K562 (cell line): ENCODE results near the gene RHEB. TPM values are rescaled to one million over a fixed set of nuclear protein-coding genes. Genes with fewer than 3 reads are reported as not detected.

Experiments
- CREB3L1 ChIP-seq: fragments of 450-650 bp; IDR thresholded peaks from 2 replicates; pipeline ENCODE4 v1.6.1; 2014; ENCODE audit warnings: low read depth, mild to moderate bottlenecking, moderate library complexity, borderline replicate concordance
- CSDE1 ChIP-seq, 2 experiments: fragments of 450-650 bp; IDR thresholded peaks; 2 replicates each; pipeline ENCODE4 v1.6.1; 2016; ENCODE audit warnings: mild to moderate bottlenecking in 1 of 2
- DMBX1 ChIP-seq: fragments of 250-450 bp; sonication (Bioruptor Pico); IDR thresholded peaks from 2 replicates; pipeline ENCODE4 v1.8.0; 2022; ENCODE audit warnings: inconsistent platforms, mild to moderate bottlenecking, moderate library complexity, borderline replicate concordance
- GTF2E2 ChIP-seq: fragments of 200-800 bp; sonication (Bioruptor generic); IDR thresholded peaks from 2 replicates; pipeline ENCODE4 v1.6.1; 2016; ENCODE audit warnings: missing genetic modification characterization, missing compliant biosample characterization
- HMGXB4 ChIP-seq: sonication (generic); formaldehyde crosslinking; IDR thresholded peaks from 2 replicates; pipeline ENCODE4 v1.8.1; 2023; ENCODE audit warnings: mild to moderate bottlenecking, missing genetic modification reagents
- ILF3 ChIP-seq: fragments of 450-650 bp; IDR thresholded peaks from 2 replicates; pipeline ENCODE4 v1.6.1; 2018; ENCODE audit warnings: antibody characterized with exemption, mild to moderate bottlenecking, moderate library complexity, borderline replicate concordance
- KHSRP ChIP-seq: fragments of 450-650 bp; IDR thresholded peaks from 2 replicates; pipeline ENCODE4 v1.6.1; 2017
- MEF2A ChIP-seq: IDR thresholded peaks from 2 replicates; pipeline ENCODE4 v1.6.1; 2011; ENCODE audit warnings: low read depth, mild to moderate bottlenecking, low read length, moderate library complexity; ENCODE audit not compliant: control insufficient read depth
- SETDB1 ChIP-seq: IDR thresholded peaks from one replicate; pipeline ENCODE4 v1.6.1; 2012; ENCODE audit warnings: low read length, control low read depth, inconsistent platforms
- SOX6 ChIP-seq: fragments of 450-650 bp; IDR thresholded peaks from 2 replicates; pipeline ENCODE4 v1.6.1; 2014; ENCODE audit warnings: mild to moderate bottlenecking
- ZBTB2 ChIP-seq: fragments of 450-650 bp; IDR thresholded peaks from 2 replicates; pipeline ENCODE4 v1.6.1; 2016; ENCODE audit warnings: antibody characterized with exemption
- ZNF311 ChIP-seq: fragments of 250-450 bp; sonication (Bioruptor Pico); IDR thresholded peaks from 2 replicates; pipeline ENCODE4 v1.4.0; 2020; ENCODE audit warnings: mild to moderate bottlenecking, moderate library complexity
- ZNF318 ChIP-seq, 2 experiments: fragments of 450-650 bp; IDR thresholded peaks; 2 replicates each; pipeline ENCODE4 v1.6.1; 2016; ENCODE audit warnings: mild to moderate bottlenecking in 2 of 2, borderline replicate concordance in 1 of 2, low read depth in 1 of 2, moderate library complexity in 1 of 2
- ZNF324 ChIP-seq: fragments of 250-450 bp; sonication (Bioruptor Pico); IDR thresholded peaks from 2 replicates; pipeline ENCODE4 v1.4.0; 2020; ENCODE audit warnings: mild to moderate bottlenecking
- ZNF766 ChIP-seq: fragments of 200-800 bp; sonication (Bioruptor generic); conservative IDR thresholded peaks from 2 replicates; pipeline ENCODE4 v1.6.1; 2016; ENCODE audit warnings: missing genetic modification characterization, missing compliant biosample characterization
- polyA plus RNA-seq, 8 experiments: library from polyadenylated mRNA; depleted of rRNA in 4 of 8; stranded (reverse) in 5 of 8; unstranded in 3 of 8; fragments of >200 nt; fragmentation: Nextera tagmentation in 2 of 8; fragmentation: Illumina TruSeq in 1 of 8; extraction: Ambion mirVana in 2 of 8; extraction: Trizol in 1 of 8; gene quantifications; 2 replicates each; pipeline versions ENCODE4 v1.2.1 to v1.2.3, GENCODE V29; 2011 to 2014; ENCODE audit warnings: inconsistent platforms in 1 of 8, missing spikeins in 1 of 8
- total RNA-seq, 7 experiments: library from RNA; depleted of rRNA in 6 of 7; stranded (reverse); fragments of >200 nt in 6 of 7; fragmentation: Illumina TruSeq in 2 of 7; extraction: Trizol in 2 of 7; gene quantifications; 2 replicates each; pipeline versions ENCODE4 v1.2.1 to v1.2.3, GENCODE V29; 2011 to 2021; ENCODE audit warnings: low replicate concordance in 1 of 7

Gene RHEB
- total and polyA plus RNA-seq, 9 of the 15 experiments (the other 6 are each of a cell fraction or from before 2014, with no cell fraction given), result 28.5 to 249 (median 182) TPM

- TF ChIP-seq CREB3L1 (peak; percentile 21), ZNF318 (IDR thresholded peaks at IDR 0.05; ENCODE audit: borderline replicate concordance in 1 of 2, low read depth in 1 of 2) (0 out of 4 replicates have a peak, but pooled peaks of 1 of the 2 experiments have one; percentile 19), ZNF311 (CRISPR knock-in tag) (no peak), GTF2E2 (tag) (peak; percentile 72; the same call in 1 of the 2 replicates), HMGXB4 (CRISPR knock-in tag) (peak; percentile 88; the same call in 1 of the 2 replicates), KHSRP (peak; percentile 67), CSDE1 (IDR thresholded peaks at IDR 0.05) (no peak), SOX6 (peak; percentile 43; the same call in 1 of the 2 replicates), MEF2A (peak; percentile 98), ZNF324 (CRISPR knock-in tag) (no peak), ZNF766 (no peak), SETDB1 (no peak), DMBX1 (CRISPR knock-in tag) (peak; percentile 73), ILF3 (no peak), ZBTB2 (0 out of 2 replicates have a peak, but pooled peaks have one; percentile 19)
Observed at GRCh38 chr7:151519765-151520418, at the start of gene RHEB (continued).
